Stimulated activated CD8-positive, alpha-beta memory T cell treated with anti-CD3 and anti-CD28 coated beads, Interleukin-15, amount 100 ng/mL, for 1 hour (primary cell): ENCODE measurements around the gene PHACTR1.
"Not testable (repeated sequence)": the region's sequence is repeated elsewhere in the genome, so short reads cannot be mapped to it uniquely, and the experiment has no call there.

Experiments used
- DNase-seq: peaks from one replicate; pipeline ENCODE4 v3.0.0-alpha.2; 2020; ENCODE audit warnings: low read depth

PHACTR1 gene

GRCh38 chr6:12716298-12716916 lies at the start of gene PHACTR1:
Gene PHACTR1, plus strand, starts transcription at chr6:12716767.
- no peak for DNase-seq

GRCh38 chr6:12666886-12667285 lies 49.7 kb upstream of the PHACTR1 start:
- DNase-seq = no peak

- no peak for DNase-seq
These were observed 40.6 kb upstream of the PHACTR1 start for GRCh38 chr6:12675931-12676330.

GRCh38 chr6:12679341-12679740 lies 37.2 kb upstream of the PHACTR1 start:
- DNase-seq = no peak

- no peak for DNase-seq
These were observed 23.4 kb upstream of the PHACTR1 start for GRCh38 chr6:12693122-12693521.

GRCh38 chr6:12698298-12698697 lies 18.3 kb upstream of the PHACTR1 start:
- DNase-seq = no peak

- no peak for DNase-seq
These were observed 11.6 kb upstream of the PHACTR1 start for GRCh38 chr6:12704946-12705345.

GRCh38 chr6:12709116-12709515 lies 7.5 kb upstream of the PHACTR1 start:
- no peak for DNase-seq

- DNase-seq = no peak
These were observed 6.9 kb upstream of the PHACTR1 start for GRCh38 chr6:12709556-12710232.

- no peak for DNase-seq
These were observed 5.6 kb upstream of the PHACTR1 start for GRCh38 chr6:12710921-12711320.

GRCh38 chr6:12714022-12714421 lies 2.5 kb upstream of the PHACTR1 start:
- DNase-seq = no peak

- DNase-seq = no peak
These were observed 1.1 kb upstream of the PHACTR1 start for GRCh38 chr6:12715437-12715836.

GRCh38 chr6:12717356-12717755 lies 789 bp downstream of the PHACTR1 start:
- no peak for DNase-seq

- DNase-seq = no peak
These were observed 1.4 kb downstream of the PHACTR1 start for GRCh38 chr6:12718015-12718414.

- DNase-seq = no peak
These were observed 2.5 kb downstream of the PHACTR1 start for GRCh38 chr6:12719017-12719416.

- no peak for DNase-seq
These were observed 3.7 kb downstream of the PHACTR1 start for GRCh38 chr6:12720310-12720709.

- DNase-seq = no peak
These were observed 8.7 kb downstream of the PHACTR1 start for GRCh38 chr6:12725263-12725662.

- DNase-seq = no peak
These were observed 12.9 kb downstream of the PHACTR1 start for GRCh38 chr6:12729467-12729866.

GRCh38 chr6:12730809-12731208 lies 14.2 kb downstream of the PHACTR1 start:
- DNase-seq = not testable (repeated sequence)

- no peak for DNase-seq
These were observed 17.3 kb downstream of the PHACTR1 start for GRCh38 chr6:12733876-12734275.

GRCh38 chr6:12735786-12736185 lies 19.2 kb downstream of the PHACTR1 start:
- DNase-seq = no peak

GRCh38 chr6:12748411-12748810 lies 31.8 kb downstream of the PHACTR1 start:
- DNase-seq = no peak

- DNase-seq = no peak
These were observed 32.4 kb downstream of the PHACTR1 start for GRCh38 chr6:12748815-12749521.
